Pancreas (tissue), 10 donors: ENCODE measurements around the gene SERGEF. TPM values are rescaled to one million over a fixed set of nuclear protein-coding genes. Genes with fewer than 3 reads are reported as not detected.
"Not testable (repeated sequence)": the region's sequence is repeated elsewhere in the genome, so short reads cannot be mapped to it uniquely, and the experiment has no call there.

Experiments
- ATAC-seq, 4 donors: fragments of 200-7000 bp; cut with Tn5 transposase; one replicate each; pipeline versions ENCODE4 v1.8.0 to v1.9.1; 2020; ENCODE audit warnings: mild to moderate bottlenecking in 4 of 4, moderate library complexity in 4 of 4
- DNase-seq, 6 donors: peaks; one replicate each; pipeline ENCODE4 v3.0.0-alpha.2; 2020
- FAIRE-seq: peaks from 2 replicates; lab custom pipeline; 2012; peaks lifted over from hg19 to GRCh38; lab: Jason Lieb, UNC
- H3K27ac ChIP-seq, 4 donors: fragments of 200-600 bp; sonication (generic); 1 replicate in 3 of 4; 2 replicates in 1 of 4; pipeline versions ENCODE4 v1.5.0 to v1.8.0; 2020
- H3K27me3 ChIP-seq, 4 donors: fragments of 200-600 bp; one replicate each; pipeline ENCODE4 v1.8.0; 2021
- H3K36me3 ChIP-seq, 3 donors: fragments of 200-600 bp; sonication (generic) in 1 of 3; one replicate each; pipeline versions ENCODE4 v1.5.0 to v1.8.0; 2020 to 2021
- H3K4me1 ChIP-seq, 3 donors: fragments of 200-600 bp; one replicate each; pipeline ENCODE4 v1.8.0; 2021
- H3K4me3 ChIP-seq, 4 donors: fragments of 200-600 bp; sonication (generic) in 2 of 4; one replicate each; pipeline versions ENCODE4 v1.5.0 to v1.8.0; 2020 to 2021
- H3K9me3 ChIP-seq, 4 donors: fragments of 200-600 bp; one replicate each; pipeline ENCODE4 v1.8.0; 2021
- CTCF ChIP-seq, 4 donors: fragments of 200-600 bp; sonication (generic) in 3 of 4; IDR thresholded peaks; one replicate each; pipeline versions ENCODE4 v1.5.0 to v1.8.0; 2021; ENCODE audit warnings: antibody characterized with exemption in 4 of 4
- WGBS, 2 donors: extraction: QIAGEN DNeasy Blood & Tissue Kit; methylation state at CpG; one replicate each; pipeline ENCODE4 v1.1.7; 2013; 5-methylcytosine and 5-hydroxymethylcytosine counted together
- intact Hi-C, 3 donors: fragments of 100-400 bp; cut with DNase I; formaldehyde crosslinking; loops; one replicate each; pipeline versions ENCODE4 v1.11.1 to v1.14.2; 2022
- polyA plus RNA-seq, 2 donors: library from polyadenylated mRNA; stranded (reverse); fragments of 200-250 nt; gene quantifications; one replicate each; pipeline ENCODE4 v1.2.3, GENCODE V29; 2013
- total RNA-seq, 6 donors: library from RNA; stranded (reverse); fragmentation: NEBNext Ultra II Directional in 4 of 6; extraction: Animal tissue kit (Norgen Biotek cat#: 25700) in 4 of 6; gene quantifications; one replicate each; pipeline versions ENCODE4 v1.2.1 to v1.2.4, GENCODE V29; 2021 to 2023
- donor health status: healthy with polysubstance abuse.
- donor health status: DM: no; HTN: no; CAD: no; lungs with moderate emphysema.
- donor health status: DM: no; HTN: no; CAD: no.
- donor health status: control.
- donor health status: control.
- donor health status: Bipolar disorder and iron deficiency.
- donor health status: DM: yes; HTN: yes; CAD: no.
- donor health status: DM: no; HTN: no; CAD: no.
- donor health status: DM: no; HTN: no; CAD: no.
- donor health status: DM: yes; HTN: yes; CAD: no.

The SERGEF gene
- total and polyA plus RNA-seq, 8 donors = 17.8 to 101 (median 24.5) TPM

- Histone ChIP-seq H3K9me3 (no peaks in the 10 kb centered on the region), H3K36me3 (no peaks in the 10 kb centered on the region), H3K4me3 (no peak overlapping the region), H3K27ac (no peak overlapping the region), H3K4me1 (no peaks in the 10 kb centered on the region), H3K27me3 (no peaks in the 10 kb centered on the region)
- DNase-seq (no peak), ATAC-seq (no peak), FAIRE-seq (no peak)
- TF ChIP-seq CTCF (IDR thresholded peaks at IDR 0.05) = no peak
- intact Hi-C loops = no loop called here
- WGBS, 2 donors = 85 to 92% methylated on average over 2 of the region's 2 CpGs
Measured at GRCh38 chr11:17873586-17873985, 139.3 kb downstream of the SERGEF start.

- intact Hi-C loops, H3K4me1 ChIP-seq, H3K27ac ChIP-seq, H3K36me3 ChIP-seq, ATAC-seq, H3K4me3 ChIP-seq, DNase-seq, FAIRE-seq, H3K27me3 ChIP-seq, H3K9me3 ChIP-seq: not testable (repeated sequence)
- WGBS, 2 donors = 97 to 100% methylated on average over 3 of the region's 3 CpGs
Measured at GRCh38 chr11:17868398-17868797, 144.4 kb downstream of the SERGEF start.

- no peaks in the 10 kb centered on the region for H3K36me3 ChIP-seq
- no peaks in the 10 kb centered on the region for H3K27me3 ChIP-seq
- no peak for ATAC-seq
- WGBS, 2 donors = 96 to 100% methylated on average over 3 of the region's 3 CpGs
- FAIRE-seq = no peak
- no peak overlapping the region for H3K4me3 ChIP-seq
- no peak for DNase-seq
- H3K9me3 ChIP-seq = no peaks in the 10 kb centered on the region
- no peaks in the 10 kb centered on the region for H3K4me1 ChIP-seq
- TF ChIP-seq CTCF (IDR thresholded peaks at IDR 0.05) = no peak
- no peak overlapping the region for H3K27ac ChIP-seq
- intact Hi-C loops = no loop called here
Measured at GRCh38 chr11:17867341-17867740, 145.5 kb downstream of the SERGEF start.

- no peak for TF ChIP-seq CTCF (IDR thresholded peaks at IDR 0.05)
- H3K4me1 ChIP-seq = no peaks in the 10 kb centered on the region
- no peaks in the 10 kb centered on the region for H3K36me3 ChIP-seq
- H3K27ac ChIP-seq = no peak overlapping the region
- FAIRE-seq (no peak), ATAC-seq (no peak), DNase-seq (no peak)
- no peaks in the 10 kb centered on the region for H3K27me3 ChIP-seq
- H3K9me3 ChIP-seq = no peaks in the 10 kb centered on the region
- WGBS, 2 donors = 81 to 89% methylated on average over 3 of the region's 3 CpGs
- intact Hi-C loops = no loop called here
- H3K4me3 ChIP-seq = no peak overlapping the region
Measured at GRCh38 chr11:17865765-17866428, 146.9 kb downstream of the SERGEF start.

DNA sequence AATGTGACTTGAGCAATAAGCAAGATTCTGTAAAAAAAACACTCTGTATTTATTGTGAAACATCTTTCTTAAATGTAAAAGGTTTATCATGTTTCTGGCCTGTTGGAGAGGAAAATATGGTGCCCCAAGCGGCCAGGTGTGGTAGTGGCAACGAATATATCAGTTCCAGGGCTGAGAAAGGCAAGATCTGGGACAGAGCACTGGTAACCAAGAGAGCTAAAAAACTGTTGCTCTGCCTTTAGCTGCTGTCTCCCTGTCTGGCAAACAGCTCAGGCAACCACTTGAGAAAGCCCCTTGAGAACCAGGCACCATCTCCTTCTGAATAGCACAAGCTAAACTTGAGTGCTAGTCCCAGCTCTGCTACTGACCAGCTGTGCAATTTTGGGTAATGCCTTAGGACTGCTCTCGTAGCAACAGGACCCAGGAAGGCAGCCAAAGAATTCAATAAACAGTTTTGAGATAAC, 148.3 kb downstream of the SERGEF start:
- 10 to 11% methylated on average over 3 of the region's 3 CpGs for WGBS, 2 donors
- Histone ChIP-seq H3K27me3 (no peaks in the 10 kb centered on the region), H3K9me3 (no peaks in the 10 kb centered on the region), H3K4me3 (no peak overlapping the region), H3K4me1 (no peaks in the 10 kb centered on the region), H3K27ac (no peak overlapping the region), H3K36me3 (no peaks in the 10 kb centered on the region)
- no peak for FAIRE-seq
- ATAC-seq = peak; percentile 46 to 78 (median 61)
- intact Hi-C loops = no loop called here
- peak; percentile 22 to 67 (median 50) for TF ChIP-seq CTCF (IDR thresholded peaks at IDR 0.05)
- peak in 2 of 6 donors; percentile 34 to 60 for DNase-seq
